Measurements from ENCODE around the gene TKTL1.
A peak's percentile ranks its signal among the peaks of the same experiment; 100 is the strongest.
"Not testable (repeated sequence)": the region's sequence is repeated elsewhere in the genome, so short reads cannot be mapped to it uniquely, and the experiment has no call there.

The TKTL1 gene

DNA sequence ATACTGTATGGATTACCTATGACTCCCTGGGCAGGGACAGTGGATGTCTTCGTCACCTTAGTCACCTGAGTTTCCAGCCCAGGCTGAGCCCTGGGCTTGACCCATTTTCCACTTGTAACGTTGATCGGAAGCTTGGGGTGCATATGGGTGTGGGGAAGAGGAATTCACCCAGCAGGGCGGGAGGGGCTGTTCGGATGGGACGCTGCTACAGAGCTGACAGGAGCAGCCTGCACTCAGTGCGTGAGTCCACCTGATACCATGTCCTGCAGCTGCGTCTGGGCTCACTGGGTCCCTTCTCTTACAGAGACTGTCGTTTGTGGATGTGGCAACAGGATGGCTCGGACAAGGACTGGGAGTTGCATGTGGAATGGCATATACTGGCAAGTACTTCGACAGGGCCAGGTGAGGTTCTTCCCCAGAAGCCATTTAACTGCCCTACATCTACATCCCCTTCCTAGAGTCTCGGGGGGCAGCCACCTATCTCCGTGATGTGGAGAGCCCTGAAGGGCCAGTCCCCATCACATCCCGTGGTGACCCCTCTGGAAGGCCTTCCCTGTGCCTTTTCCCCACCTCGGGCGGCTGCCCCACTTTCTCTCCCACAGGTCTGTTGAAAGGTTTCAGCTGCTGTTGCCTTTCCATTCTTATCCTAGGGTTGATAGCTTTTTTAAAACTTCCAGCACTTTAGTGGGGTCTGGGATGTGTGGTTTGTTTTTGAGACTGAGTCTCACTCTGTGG is 13.6 kb downstream of the TKTL1 start:
- DNase-seq (ENCODE audit: low read depth), result no peak

DNA sequence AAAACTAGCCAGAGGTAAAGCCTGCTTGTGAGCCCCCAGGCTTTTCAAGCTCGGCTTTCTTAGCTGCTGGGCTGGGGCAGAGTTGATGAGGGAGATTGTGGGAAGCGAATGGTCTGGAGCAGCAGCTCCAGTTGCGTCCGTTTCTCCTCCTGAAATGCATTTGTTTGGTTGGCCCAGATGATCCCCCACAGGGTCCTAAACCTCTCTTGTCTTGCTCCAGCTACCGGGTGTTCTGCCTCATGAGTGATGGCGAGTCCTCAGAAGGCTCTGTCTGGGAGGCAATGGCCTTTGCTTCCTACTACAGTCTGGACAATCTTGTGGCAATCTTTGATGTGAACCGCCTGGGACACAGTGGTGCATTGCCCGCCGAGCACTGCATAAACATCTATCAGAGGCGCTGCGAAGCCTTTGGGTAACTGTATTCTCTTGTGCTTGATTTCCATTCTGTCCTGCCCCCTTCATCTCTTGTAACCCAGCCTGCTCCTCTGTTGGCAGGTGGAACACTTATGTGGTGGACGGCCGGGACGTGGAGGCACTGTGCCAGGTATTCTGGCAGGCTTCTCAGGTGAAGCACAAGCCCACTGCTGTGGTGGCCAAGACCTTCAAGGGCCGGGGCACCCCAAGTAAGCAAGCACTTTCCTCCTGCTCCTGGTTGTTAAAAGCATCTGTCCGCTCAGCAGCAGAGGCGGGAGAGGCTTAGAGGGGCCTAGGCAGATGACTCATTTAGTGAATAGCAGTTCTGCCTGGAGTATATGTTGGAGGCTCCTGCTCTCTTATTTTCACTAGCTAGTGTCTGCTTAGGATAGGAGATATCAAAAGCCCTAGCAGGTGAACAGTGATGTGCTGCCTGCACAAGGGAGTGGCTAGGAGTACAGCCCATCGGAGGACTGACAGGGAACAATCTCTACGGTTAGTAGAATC is 15.3 kb downstream of the TKTL1 start:
- no peak for DNase-seq (ENCODE audit: low read depth)

DNA sequence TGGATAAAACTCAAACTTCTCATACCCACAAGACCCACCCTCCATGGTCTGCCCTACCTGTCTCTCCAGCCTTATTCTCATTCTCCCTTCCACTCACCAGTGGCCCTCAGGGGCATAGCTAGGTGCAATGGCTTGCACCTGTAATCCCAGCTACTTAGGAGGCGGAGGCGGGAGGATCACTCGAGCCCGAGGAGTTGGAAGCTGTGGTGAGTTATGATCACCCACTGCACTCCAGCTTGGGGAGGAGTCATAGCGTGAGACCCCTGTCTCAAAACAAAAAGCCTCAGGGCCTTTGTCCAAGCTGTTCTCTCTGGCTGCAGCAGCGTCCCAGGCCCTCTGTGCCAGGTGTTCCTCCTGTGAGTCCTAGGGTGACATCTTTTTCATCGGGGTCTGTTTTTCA is 16.5 kb downstream of the TKTL1 start:
- no peak for DNase-seq (ENCODE audit: low read depth)

GRCh38 chrX:154313147-154313546 is 17.6 kb downstream of the TKTL1 start:
- no peak for DNase-seq (ENCODE audit: low read depth)

DNA sequence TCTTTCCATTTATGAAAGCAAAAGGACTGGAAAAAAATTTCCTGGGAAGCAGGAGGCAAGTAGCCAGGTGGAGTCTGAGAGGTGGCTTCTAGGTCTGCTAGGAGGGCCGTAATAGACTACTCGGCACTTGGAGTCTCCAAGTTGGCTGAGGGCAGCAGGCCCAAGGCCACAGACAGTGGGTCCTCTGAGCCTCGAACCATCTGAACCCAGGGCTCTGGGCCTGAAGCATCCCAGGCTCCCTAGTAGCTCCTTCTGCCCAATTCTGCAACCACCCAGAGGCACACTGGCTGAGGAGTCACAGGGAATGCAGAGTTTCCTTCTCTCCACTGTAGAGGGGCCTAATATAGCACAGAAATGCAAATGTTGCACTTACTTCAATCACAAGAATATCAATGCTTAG is 19.8 kb downstream of the TKTL1 start:
- no peak for DNase-seq (ENCODE audit: low read depth)

- DNase-seq (ENCODE audit: low read depth), result no peak
These were observed 21.9 kb downstream of the TKTL1 start for GRCh38 chrX:154317391-154317995.

DNA sequence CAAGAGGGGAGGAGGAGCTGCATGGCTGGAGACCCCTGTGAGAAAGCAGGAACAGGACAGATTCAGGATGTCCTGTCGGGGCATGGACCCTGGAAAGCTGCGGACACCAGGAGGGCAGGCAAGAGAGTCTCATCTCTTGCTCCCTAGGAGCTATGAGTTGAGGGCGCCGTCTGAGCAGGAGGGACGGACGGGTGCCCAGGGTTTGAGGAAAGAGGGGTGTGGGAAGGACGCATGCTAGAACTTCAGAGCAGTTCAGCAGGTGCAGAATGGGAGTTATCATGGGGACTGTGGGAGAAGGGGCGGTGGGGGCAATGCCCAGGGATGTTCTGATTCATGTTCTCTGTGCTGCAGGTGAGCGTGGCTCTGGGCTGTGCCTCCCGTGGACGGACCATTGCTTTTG is 24.8 kb downstream of the TKTL1 start:
- no peak for DNase-seq (ENCODE audit: low read depth)

DNA sequence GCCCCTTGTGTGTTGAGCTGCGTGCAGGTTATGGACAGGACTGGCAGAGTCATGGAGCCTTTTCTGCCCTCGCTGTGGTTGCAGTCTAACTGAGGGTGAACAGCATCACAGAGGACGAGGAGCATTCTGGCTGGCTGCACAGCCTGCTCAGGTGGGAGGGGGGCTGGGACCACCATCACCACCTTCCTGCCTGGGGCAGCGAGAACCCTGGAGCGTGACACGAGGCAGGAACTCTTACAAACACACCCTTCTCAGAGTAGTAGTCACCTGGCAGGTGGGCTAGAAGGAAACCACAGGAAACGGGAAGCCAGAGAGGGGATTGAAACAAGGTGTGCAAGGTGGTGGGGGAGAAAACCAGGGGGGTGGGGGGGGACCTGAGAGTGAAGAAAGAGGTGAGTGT is 25.6 kb downstream of the TKTL1 start:
- no peak for DNase-seq (ENCODE audit: low read depth)

DNA sequence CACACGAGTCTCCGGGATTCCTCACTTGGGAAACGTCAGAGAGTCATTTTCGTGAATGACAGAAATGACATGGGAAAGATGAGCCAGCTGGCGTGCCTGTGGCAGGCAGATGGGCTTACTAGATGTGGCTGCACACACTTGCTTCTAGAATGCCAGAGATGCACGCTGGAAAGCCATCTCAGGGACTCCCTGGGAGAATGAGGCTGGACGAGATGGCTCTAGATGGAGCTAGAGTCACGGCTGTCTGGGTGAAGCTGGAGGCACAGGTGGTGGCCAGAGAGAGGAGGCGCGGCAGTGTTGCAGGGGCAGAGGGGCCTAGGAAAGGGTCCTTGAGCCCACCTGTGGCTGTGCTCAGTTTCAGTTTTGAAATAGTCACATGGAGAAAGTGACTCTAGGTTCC is 26.0 kb downstream of the TKTL1 start:
- DNase-seq (ENCODE audit: low read depth), result no peak

- no peak for DNase-seq (ENCODE audit: low read depth)
These were observed 27.3 kb downstream of the TKTL1 start for GRCh38 chrX:154322890-154323289.

DNA sequence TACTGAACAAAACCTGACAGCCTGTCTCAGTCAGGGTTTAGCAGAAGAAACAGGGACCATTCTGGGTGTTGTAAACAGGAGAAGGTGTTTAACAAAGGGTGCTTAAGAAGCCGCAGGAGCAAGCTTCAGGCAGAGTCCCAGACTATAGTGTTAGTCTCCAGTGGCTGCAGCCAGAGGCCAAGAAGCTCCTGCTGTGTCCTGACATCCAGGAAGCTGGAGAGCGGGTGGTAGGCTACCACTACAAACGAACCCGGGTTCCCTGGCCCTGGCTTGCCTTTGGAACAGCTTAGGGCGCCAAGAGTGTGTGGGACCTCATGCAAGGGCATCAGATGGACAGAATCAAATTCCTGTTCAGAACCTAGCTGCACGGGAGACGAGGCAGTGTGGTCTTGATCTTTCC is 27.9 kb downstream of the TKTL1 start:
- no peak for DNase-seq (ENCODE audit: low read depth)

DNA sequence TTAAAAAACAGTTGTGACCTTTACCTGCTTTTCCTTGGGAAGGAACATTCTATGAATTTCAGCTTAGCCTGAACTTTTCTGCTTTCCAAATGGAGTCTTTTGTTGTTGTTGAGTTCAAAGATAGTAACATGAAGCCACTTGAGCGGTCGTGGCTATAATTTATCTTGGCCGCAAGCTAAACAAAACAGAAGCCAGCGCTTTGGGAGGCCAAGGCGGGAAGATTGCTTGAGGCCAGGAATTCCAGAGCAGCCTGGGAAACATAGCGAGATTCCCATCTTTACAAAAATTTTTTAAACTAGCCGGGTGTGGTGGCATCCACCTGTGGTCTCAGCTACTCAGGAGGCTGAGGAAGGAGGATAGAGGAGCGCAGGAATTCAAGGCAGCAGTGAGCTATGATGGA is 29.9 kb downstream of the TKTL1 start:
- no peak for DNase-seq (ENCODE audit: low read depth)

- DNase-seq (ENCODE audit: low read depth), result peak; percentile 27
These were observed 31.6 kb downstream of the TKTL1 start for GRCh38 chrX:154327038-154327820.

DNA sequence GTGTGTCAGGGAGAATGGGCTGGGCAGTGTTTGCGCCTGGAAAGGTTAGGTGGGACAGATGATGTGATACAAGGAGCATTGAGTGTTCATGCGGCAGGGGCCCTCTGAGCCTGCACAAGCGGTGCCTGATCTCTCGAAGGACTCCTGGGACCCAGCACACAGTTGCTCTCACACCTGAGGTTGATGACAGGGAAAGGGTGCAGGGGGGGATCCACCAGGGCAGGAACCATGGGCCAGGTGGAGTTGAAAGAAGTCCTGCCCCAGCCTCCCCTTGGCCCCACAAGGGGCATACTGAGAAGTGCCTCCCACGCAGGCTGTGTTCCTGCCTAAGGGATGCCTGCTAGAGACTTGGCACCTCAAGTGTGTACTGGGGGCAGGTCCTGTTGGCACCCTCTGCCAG is 33.1 kb downstream of the TKTL1 start:
- no peak for DNase-seq (ENCODE audit: low read depth)

- no peak for DNase-seq (ENCODE audit: low read depth)
These were observed 33.7 kb downstream of the TKTL1 start for GRCh38 chrX:154329294-154329693.

- DNase-seq (ENCODE audit: low read depth), result no peak
These were observed 37.0 kb downstream of the TKTL1 start for GRCh38 chrX:154332561-154332960.

DNA sequence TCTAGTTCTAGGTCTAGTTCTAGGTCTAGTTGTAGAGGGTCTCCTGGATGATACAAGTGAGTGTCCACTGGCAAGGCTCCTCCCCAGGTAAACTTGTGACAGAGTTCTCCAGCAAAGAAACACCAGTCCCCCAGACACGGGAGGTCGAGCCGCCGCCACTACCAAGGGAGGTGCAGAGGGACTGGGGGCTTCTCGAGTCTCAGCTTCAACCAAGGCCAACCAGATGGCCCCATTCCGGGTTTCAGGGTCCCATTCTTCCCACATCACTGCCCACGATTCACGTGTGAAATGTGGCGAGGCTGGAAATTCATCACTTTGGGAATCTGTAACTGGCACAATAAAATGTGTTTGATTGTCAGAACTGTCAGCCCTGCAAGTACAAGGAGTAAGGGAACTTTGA is 37.5 kb downstream of the TKTL1 start:
- no peak for DNase-seq (ENCODE audit: low read depth)

GRCh38 chrX:154333837-154334271 is 38.3 kb downstream of the TKTL1 start:
- no peak for DNase-seq (ENCODE audit: low read depth)

- no peak for DNase-seq (ENCODE audit: low read depth)
These were observed 38.9 kb downstream of the TKTL1 start for GRCh38 chrX:154334496-154334895.

GRCh38 chrX:154341399-154342298 is 46.1 kb downstream of the TKTL1 start:
- not testable (repeated sequence) for DNase-seq (ENCODE audit: low read depth)

GRCh38 chrX:154343063-154343462 is 47.5 kb downstream of the TKTL1 start:
- DNase-seq (ENCODE audit: low read depth), result not testable (repeated sequence)

Measured in GM04503 (cell line).